ENCODE measurements around the gene ENPP1. TPM values are rescaled to one million over a fixed set of nuclear protein-coding genes. Genes with fewer than 3 reads are reported as not detected.

Gene ENPP1
- total and polyA plus RNA-seq, 9 of the 15 experiments (the other 6 are each of a cell fraction or from before 2014, with no cell fraction given) = 0.03 to 0.56 (median 0.14) TPM

GRCh38 chr6:131811500-131811899 lies 3.7 kb downstream of the ENPP1 start:
- no TSS peak for BruUV-seq (replicated peaks)
- Histone ChIP-seq H3K9me3 (replicated peaks; ENCODE audit: control insufficient read depth, insufficient read depth, low read depth, low read length) (no peaks in the 10 kb centered on the region), H3K9ac (ENCODE audit: insufficient read depth in 1 of 2, low read depth in 2 of 2, low read length in 2 of 2) (no peak overlapping the region), H3K4me1 (replicated peaks in 1 of 2; ENCODE audit: control insufficient read depth in 2 of 2, insufficient read depth in 2 of 2, low read length in 2 of 2) (peaks cover 3 to 9% of the 10 kb centered on the region in 2 experiments; a peak in 3 of 5 replicates), H2AFZ (ENCODE audit: low read depth, low read length) (no peak overlapping the region), H3K4me2 (ENCODE audit: insufficient read depth, low read length) (no peak overlapping the region), H4K20me1 (replicated peaks; ENCODE audit: control insufficient read depth, insufficient read depth, low read length) (no peaks in the 10 kb centered on the region), H3K4me3 (no peak overlapping the region), H3K79me2 (ENCODE audit: control insufficient read depth, insufficient read depth, low read length) (no peaks in the 10 kb centered on the region), H3K27ac (ENCODE audit: extremely low read depth, low read depth, low read length) (no peak overlapping the region), H3K9me1 (ENCODE audit: control insufficient read depth, insufficient read depth, low read length) (no peaks in the 10 kb centered on the region), H3K27me3 (ENCODE audit: control insufficient read depth in 2 of 2, insufficient read depth in 2 of 2, low read length in 2 of 2) (peaks cover 7 to 11% of the 10 kb centered on the region in 2 experiments; a peak in 3 of 5 replicates), H3K36me3 (ENCODE audit: control insufficient read depth, insufficient read depth, low read length) (no peaks in the 10 kb centered on the region)
- CTCF ChIA-PET (ENCODE audit: low intra/inter-chr PET ratio) = no interaction called here
- ATAC-seq (no peak), DNase-seq (ENCODE audit: extremely low read depth in 1 of 4, low spot score in 3 of 4) (no peak), FAIRE-seq (no peak)
- TF ChIP-seq RBM34 (IDR thresholded peaks at IDR 0.05; ENCODE audit: borderline replicate concordance, insufficient read depth, low read length) = no peak
- no peak for TF ChIP-seq TCF7 (IDR thresholded peaks at IDR 0.05; ENCODE audit: borderline replicate concordance)
- POLR2A ChIA-PET = no interaction called here
- 0% methylated on average over 3 of the region's 3 CpGs for WGBS (ENCODE audit: insufficient coverage, low coverage, missing lambda C conversion rate)
- intact Hi-C loops (cut with micrococcal nuclease) (no loop called here), in situ Hi-C loops (cut with MboI) (no loop called here)

GRCh38 chr6:131813991-131814390 lies 6.2 kb downstream of the ENPP1 start:
- ChIA-PET POLR2A (no interaction called here), CTCF (ENCODE audit: low intra/inter-chr PET ratio) (no interaction called here)
- no peak for FAIRE-seq
- no peak for TF ChIP-seq FOXM1 (IDR thresholded peaks at IDR 0.05; ENCODE audit: low read depth)
- TF ChIP-seq FOXM1 (CRISPR knock-in tag; IDR thresholded peaks at IDR 0.05; ENCODE audit: low read depth) = no peak
- no peak for TF ChIP-seq CLOCK (CRISPR knock-in tag; IDR thresholded peaks at IDR 0.05; ENCODE audit: borderline replicate concordance)
- TF ChIP-seq ZBTB1 (CRISPR knock-in tag; IDR thresholded peaks at IDR 0.05; ENCODE audit: borderline replicate concordance, low read depth) = no peak
- TF ChIP-seq ZNF24 (IDR thresholded peaks at IDR 0.05) = no peak
- TF ChIP-seq MECOM (CRISPR knock-in tag; IDR thresholded peaks at IDR 0.05) = no peak
- TF ChIP-seq ARID4B (CRISPR knock-in tag; IDR thresholded peaks at IDR 0.05) = no peak

More at GRCh38 chr6:131813991-131814390, 6.2 kb downstream of the ENPP1 start:
- no peak overlapping the region for H3K9ac ChIP-seq (ENCODE audit: insufficient read depth in 1 of 2, low read depth in 2 of 2, low read length in 2 of 2)
- no peak overlapping the region for H3K4me3 ChIP-seq
- H3K79me2 ChIP-seq (ENCODE audit: control insufficient read depth, insufficient read depth, low read length) = no peaks in the 10 kb centered on the region
- DNase-seq (ENCODE audit: extremely low read depth in 1 of 4, low spot score in 3 of 4) (no peak), ATAC-seq (no peak)
- in situ Hi-C loops (cut with MboI) (no loop called here), intact Hi-C loops (cut with micrococcal nuclease) (no loop called here)
- H2AFZ ChIP-seq (ENCODE audit: low read depth, low read length) = no peak overlapping the region
- no peak overlapping the region for H3K27ac ChIP-seq (ENCODE audit: extremely low read depth, low read depth, low read length)
- no peaks in the 10 kb centered on the region for H3K36me3 ChIP-seq (ENCODE audit: control insufficient read depth, insufficient read depth, low read length)
- BruUV-seq (replicated peaks) = no TSS peak
- H3K9me1 ChIP-seq (ENCODE audit: control insufficient read depth, insufficient read depth, low read length) = no peaks in the 10 kb centered on the region
- H3K9me3 ChIP-seq (replicated peaks; ENCODE audit: control insufficient read depth, insufficient read depth, low read depth, low read length) = no peaks in the 10 kb centered on the region
- H3K4me1 ChIP-seq (replicated peaks in 1 of 2; ENCODE audit: control insufficient read depth in 2 of 2, insufficient read depth in 2 of 2, low read length in 2 of 2) = no peaks in the 10 kb centered on the region
- 0% methylated on average over 3 of the region's 3 CpGs for WGBS (ENCODE audit: insufficient coverage, low coverage, missing lambda C conversion rate)
- no peaks in the 10 kb centered on the region for H4K20me1 ChIP-seq (replicated peaks; ENCODE audit: control insufficient read depth, insufficient read depth, low read length)
- H3K4me2 ChIP-seq (ENCODE audit: insufficient read depth, low read length) = no peak overlapping the region
- no peaks in the 10 kb centered on the region for H3K27me3 ChIP-seq (ENCODE audit: control insufficient read depth in 2 of 2, insufficient read depth in 2 of 2, low read length in 2 of 2)

Measured in K562 (cell line).